Neutrophil (primary cell): ENCODE results near the gene OBP2A.

Experiments used
- H3K27ac ChIP-seq: fragments of 200-600 bp; sonication (generic); 2 replicates; pipeline ENCODE4 v1.5.1; 2016; ENCODE audit warnings: mild to moderate bottlenecking, moderate library complexity
- H3K27me3 ChIP-seq: fragments of 200-600 bp; sonication (generic); 2 replicates; pipeline ENCODE4 v1.6.0; 2016; ENCODE audit warnings: mild to moderate bottlenecking
- H3K36me3 ChIP-seq: fragments of 200-600 bp; sonication (generic); 2 replicates; pipeline ENCODE4 v1.5.1; 2017
- H3K4me1 ChIP-seq, 2 experiments: fragments of 200-600 bp in 1 of 2; sonication (generic) in 1 of 2; 1 replicate in 1 of 2; 2 replicates in 1 of 2; pipeline versions ENCODE4 v1.5.1 to v1.6.1; 2013 to 2016; ENCODE audit warnings: low read depth in 1 of 2, low read length in 1 of 2, mild to moderate bottlenecking in 1 of 2, moderate library complexity in 1 of 2; ENCODE audit not compliant: control insufficient read depth in 1 of 2, insufficient read depth in 1 of 2
- H3K4me3 ChIP-seq, 2 experiments: fragments of 200-600 bp in 1 of 2; sonication (generic) in 1 of 2; 1 replicate in 1 of 2; 2 replicates in 1 of 2; pipeline ENCODE4 v1.5.1; 2013 to 2016; ENCODE audit warnings: low read depth in 1 of 2, low read length in 1 of 2, mild to moderate bottlenecking in 1 of 2, moderate library complexity in 1 of 2
- H3K9me3 ChIP-seq: fragments of 200-600 bp; sonication (generic); 2 replicates; pipeline ENCODE4 v1.5.1; 2016
- TF ChIP-seq, protein P1 (sequence below): fragments of 200-600 bp; sonication (generic); IDR thresholded peaks from 2 replicates; pipeline ENCODE4 v1.5.1; 2016; ENCODE audit warnings: antibody characterized with exemption

OBP2A gene

GRCh38 chr9:135514342-135515082, 31.4 kb upstream of the OBP2A start:
- no peak overlapping the region for H3K27ac ChIP-seq
- no peaks in the 10 kb centered on the region for H3K9me3 ChIP-seq
- no peak overlapping the region for H3K4me3 ChIP-seq
- TF ChIP-seq, protein P1, sequence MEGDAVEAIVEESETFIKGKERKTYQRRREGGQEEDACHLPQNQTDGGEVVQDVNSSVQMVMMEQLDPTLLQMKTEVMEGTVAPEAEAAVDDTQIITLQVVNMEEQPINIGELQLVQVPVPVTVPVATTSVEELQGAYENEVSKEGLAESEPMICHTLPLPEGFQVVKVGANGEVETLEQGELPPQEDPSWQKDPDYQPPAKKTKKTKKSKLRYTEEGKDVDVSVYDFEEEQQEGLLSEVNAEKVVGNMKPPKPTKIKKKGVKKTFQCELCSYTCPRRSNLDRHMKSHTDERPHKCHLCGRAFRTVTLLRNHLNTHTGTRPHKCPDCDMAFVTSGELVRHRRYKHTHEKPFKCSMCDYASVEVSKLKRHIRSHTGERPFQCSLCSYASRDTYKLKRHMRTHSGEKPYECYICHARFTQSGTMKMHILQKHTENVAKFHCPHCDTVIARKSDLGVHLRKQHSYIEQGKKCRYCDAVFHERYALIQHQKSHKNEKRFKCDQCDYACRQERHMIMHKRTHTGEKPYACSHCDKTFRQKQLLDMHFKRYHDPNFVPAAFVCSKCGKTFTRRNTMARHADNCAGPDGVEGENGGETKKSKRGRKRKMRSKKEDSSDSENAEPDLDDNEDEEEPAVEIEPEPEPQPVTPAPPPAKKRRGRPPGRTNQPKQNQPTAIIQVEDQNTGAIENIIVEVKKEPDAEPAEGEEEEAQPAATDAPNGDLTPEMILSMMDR: no peak
- H3K4me1 ChIP-seq: no peaks in the 10 kb centered on the region
- peaks cover 42% of the 10 kb centered on the region for H3K27me3 ChIP-seq
- H3K36me3 ChIP-seq: no peaks in the 10 kb centered on the region

DNA sequence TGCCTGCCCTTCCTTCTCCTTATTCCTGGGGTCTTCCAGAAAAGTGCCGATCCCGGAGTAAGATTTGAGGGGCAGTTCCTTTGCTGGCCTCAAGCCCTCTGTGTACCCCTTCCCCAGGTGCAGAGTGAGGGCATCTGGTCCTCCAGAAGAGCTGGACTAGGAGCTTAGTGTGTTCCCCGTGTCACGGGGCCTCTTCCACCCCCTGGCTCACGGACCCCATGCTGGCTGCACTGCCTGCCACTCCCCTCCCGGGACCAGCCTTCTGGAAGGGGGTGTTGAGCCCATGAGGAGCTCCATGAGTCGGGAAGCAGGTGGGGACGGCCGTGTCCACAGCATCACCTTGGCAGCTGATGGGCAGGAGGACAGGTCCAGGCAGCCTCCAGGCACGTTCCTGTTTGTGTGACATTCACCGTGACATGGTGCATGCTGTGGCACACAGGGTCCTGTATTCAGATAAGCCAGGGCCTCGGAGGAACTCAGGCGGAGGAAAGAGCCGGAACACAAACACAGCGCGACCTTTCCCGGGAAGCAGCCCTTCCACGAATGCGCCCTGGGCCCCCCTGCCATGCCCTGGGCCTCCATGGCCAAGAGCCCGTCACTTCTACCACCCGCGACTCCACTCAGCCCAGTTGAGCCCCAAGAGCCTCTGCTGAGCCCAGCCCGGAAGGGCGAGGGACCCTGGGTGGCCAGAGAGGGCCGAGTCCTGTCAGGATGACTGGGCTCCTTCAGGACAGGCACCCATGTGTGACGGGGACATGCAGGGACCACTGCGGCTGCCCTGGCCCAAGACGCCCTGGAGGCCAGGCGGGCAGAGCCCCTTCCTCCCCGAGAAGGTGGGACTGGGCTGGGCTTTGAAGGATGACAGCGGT, 30.6 kb upstream of the OBP2A start:
- no peak overlapping the region for H3K27ac ChIP-seq
- H3K36me3 ChIP-seq: no peaks in the 10 kb centered on the region
- H3K9me3 ChIP-seq: no peaks in the 10 kb centered on the region
- H3K4me1 ChIP-seq: no peaks in the 10 kb centered on the region
- TF ChIP-seq, protein P1: no peak
- peaks cover 40% of the 10 kb centered on the region for H3K27me3 ChIP-seq
- no peak overlapping the region for H3K4me3 ChIP-seq

- H3K9me3 ChIP-seq: no peaks in the 10 kb centered on the region
- H3K4me3 ChIP-seq: no peak overlapping the region
- H3K27me3 ChIP-seq: peaks cover 40% of the 10 kb centered on the region
- TF ChIP-seq, protein P1: no peak
- no peaks in the 10 kb centered on the region for H3K36me3 ChIP-seq
- H3K27ac ChIP-seq: no peak overlapping the region
- no peaks in the 10 kb centered on the region for H3K4me1 ChIP-seq
Measured at GRCh38 chr9:135516132-135516860, 29.6 kb upstream of the OBP2A start.

DNA sequence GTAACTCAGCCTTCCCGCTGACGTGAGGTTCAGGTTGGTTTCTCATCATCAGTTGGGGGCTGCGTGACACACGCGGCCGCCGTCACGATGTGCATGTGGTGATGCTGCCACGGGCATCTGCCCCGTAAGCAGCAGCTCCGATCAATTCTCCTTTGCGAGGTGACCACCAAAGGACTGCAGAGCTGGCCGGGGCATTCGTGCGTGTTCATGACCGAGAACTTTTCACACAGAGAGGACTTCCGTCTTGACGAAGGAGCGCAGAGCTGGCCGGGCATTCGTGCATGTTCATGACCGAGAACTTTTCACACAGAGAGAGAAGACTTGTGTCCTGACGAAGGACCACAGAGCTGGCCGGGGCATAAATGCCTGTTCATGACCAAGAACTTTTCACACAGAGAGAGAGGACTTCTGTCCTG, 28.5 kb upstream of the OBP2A start:
- H3K4me1 ChIP-seq: no peaks in the 10 kb centered on the region
- H3K27me3 ChIP-seq: peaks cover 40% of the 10 kb centered on the region
- H3K27ac ChIP-seq: no peak overlapping the region
- H3K4me3 ChIP-seq: no peak overlapping the region
- TF ChIP-seq, protein P1: no peak
- H3K9me3 ChIP-seq: no peaks in the 10 kb centered on the region
- H3K36me3 ChIP-seq: no peaks in the 10 kb centered on the region

GRCh38 chr9:135519179-135519971, 26.6 kb upstream of the OBP2A start:
- TF ChIP-seq, protein P1: no peak
- Histone ChIP-seq H3K27ac (no peak overlapping the region), H3K27me3 (peaks cover 33% of the 10 kb centered on the region), H3K36me3 (no peaks in the 10 kb centered on the region), H3K4me3 (no peak overlapping the region), H3K9me3 (no peaks in the 10 kb centered on the region), H3K4me1 (no peaks in the 10 kb centered on the region)
